A673 (cell line): Measurements from ENCODE around the gene VAV2. TPM values are rescaled to one million over a fixed set of nuclear protein-coding genes. Genes with fewer than 3 reads are reported as not detected.
A peak's percentile ranks its signal among the peaks of the same experiment; 100 is the strongest.

Experiments used
- BruUV-seq: library from RNA; stranded (reverse); fragments of 400-500 nt; replicated peaks from 2 replicates; lab custom pipeline; 2021; lab: Mats Ljungman, UMichigan
- CTCF ChIA-PET: fragments of 300-600 bp; sonication (Branson Sonifier 250); formaldehyde crosslinking; loops from one replicate; lab custom pipeline; 2022; ENCODE audit warnings: antibody characterized with exemption; lab: Charles Lee
- POLR2A ChIA-PET: fragments of 300-600 bp; sonication (Branson Sonifier 250); formaldehyde crosslinking; loops from one replicate; lab custom pipeline; 2022; ENCODE audit warnings: antibody characterized with exemption; ENCODE audit not compliant: low non-redundant PET; lab: Charles Lee
- DNase-seq: peaks from one replicate; pipeline ENCODE4 v3.0.0-alpha.2; 2015; ENCODE audit warnings: low spot score
- H3K27ac ChIP-seq: fragments of 200-600 bp; sonication (generic); 2 replicates; pipeline ENCODE4 v1.5.1; 2016; ENCODE audit warnings: mixed run types, low read depth, mild to moderate bottlenecking, mixed read lengths, antibody characterized with exemption, low read length; ENCODE audit not compliant: poor library complexity, severe bottlenecking
- H3K27me3 ChIP-seq: fragments of 200-600 bp; sonication (generic); replicated peaks from 2 replicates; pipeline ENCODE4 v1.6.1; 2017; ENCODE audit warnings: mixed run types, low read depth, mild to moderate bottlenecking, mixed read lengths, antibody characterized with exemption, low read length; ENCODE audit not compliant: insufficient read depth, poor library complexity
- H3K36me3 ChIP-seq: fragments of 200-600 bp; sonication (generic); 2 replicates; pipeline ENCODE4 v1.6.1; 2016; ENCODE audit warnings: mixed run types, mild to moderate bottlenecking, mixed read lengths, antibody characterized with exemption, low read length; ENCODE audit not compliant: insufficient read depth, poor library complexity, severe bottlenecking
- H3K4me1 ChIP-seq: fragments of 200-600 bp; sonication (generic); 2 replicates; pipeline ENCODE4 v1.6.1; 2017; ENCODE audit warnings: mixed run types, mild to moderate bottlenecking, mixed read lengths, antibody characterized with exemption, low read length; ENCODE audit not compliant: insufficient read depth, poor library complexity, severe bottlenecking
- H3K4me3 ChIP-seq: fragments of 200-600 bp; sonication (generic); 2 replicates; pipeline ENCODE4 v1.5.1; 2016; ENCODE audit warnings: low read depth, mixed run types, mild to moderate bottlenecking, mixed read lengths, low read length; ENCODE audit not compliant: poor library complexity, severe bottlenecking
- H3K9me3 ChIP-seq: fragments of 200-600 bp; sonication (generic); 2 replicates; pipeline ENCODE4 v1.6.1; 2016; ENCODE audit warnings: mixed run types, low read depth, mild to moderate bottlenecking, mixed read lengths, antibody characterized with exemption, low read length; ENCODE audit not compliant: poor library complexity, severe bottlenecking
- CTCF ChIP-seq: fragments of 300-800, 200-600 bp; sonication (generic); conservative IDR thresholded peaks from 2 replicates; pipeline ENCODE4 v1.5.1; 2017; ENCODE audit warnings: low read depth, mild to moderate bottlenecking, antibody characterized with exemption, low read length, moderate library complexity, mixed read lengths
- EZH2 ChIP-seq: fragments of 200-600 bp; sonication (generic); IDR thresholded peaks from 2 replicates; pipeline ENCODE4 v1.6.1; 2017; ENCODE audit warnings: borderline replicate concordance, low read depth, mild to moderate bottlenecking, mixed read lengths, antibody characterized with exemption, low read length; ENCODE audit not compliant: poor library complexity, severe bottlenecking
- intact Hi-C: fragments of 100-400 bp; cut with micrococcal nuclease; formaldehyde crosslinking; loops from one replicate; pipeline ENCODE4 v1.10.0; 2022; ENCODE audit not compliant: unreplicated experiment
- total RNA-seq: library from RNA; stranded (reverse); gene quantifications from 2 replicates; pipeline ENCODE4 v1.2.3, GENCODE V29; 2021

Gene VAV2
- total RNA-seq, 1 experiment from 2014 or later, result 16.4 TPM

GRCh38 chr9:133877327-133877726, 114.8 kb downstream of the VAV2 start:
- no TSS peak for BruUV-seq
- ChIA-PET CTCF (no interaction called here), POLR2A (no interaction called here)
- Histone ChIP-seq H3K36me3 (no peaks in the 10 kb centered on the region), H3K4me1 (peaks cover 8% of the 10 kb centered on the region), H3K9me3 (no peaks in the 10 kb centered on the region), H3K27me3 (no peaks in the 10 kb centered on the region), H3K4me3 (no peak overlapping the region), H3K27ac (no peak overlapping the region)
- intact Hi-C loops, result no loop called here
- no peak for DNase-seq
- no peak for TF ChIP-seq CTCF
- TF ChIP-seq EZH2, result no peak

- Histone ChIP-seq H3K27me3 (no peaks in the 10 kb centered on the region), H3K4me1 (peaks cover 8% of the 10 kb centered on the region), H3K36me3 (no peaks in the 10 kb centered on the region), H3K27ac (no peak overlapping the region), H3K4me3 (no peak overlapping the region), H3K9me3 (no peaks in the 10 kb centered on the region)
- no peak for DNase-seq
- CTCF ChIA-PET, result no interaction called here
- POLR2A ChIA-PET, result no interaction called here
- intact Hi-C loops, result no loop called here
- TF ChIP-seq EZH2 (no peak), CTCF (no peak)
- BruUV-seq, result no TSS peak
Observed at GRCh38 chr9:133876836-133877235, 115.3 kb downstream of the VAV2 start.

- no peak overlapping the region for H3K27ac ChIP-seq
- peak; percentile 19 for DNase-seq
- H3K4me1 ChIP-seq, result peaks cover 8% of the 10 kb centered on the region
- H3K27me3 ChIP-seq, result no peaks in the 10 kb centered on the region
- ChIA-PET CTCF (no interaction called here), POLR2A (no interaction called here)
- peak; percentile 29; the same call in 1 of the 2 replicates for TF ChIP-seq CTCF
- no peak for TF ChIP-seq EZH2
- intact Hi-C loops, result no loop called here
- H3K4me3 ChIP-seq, result no peak overlapping the region
- no peaks in the 10 kb centered on the region for H3K36me3 ChIP-seq
- no peaks in the 10 kb centered on the region for H3K9me3 ChIP-seq
- no TSS peak for BruUV-seq
Observed at GRCh38 chr9:133876144-133876543, 116.0 kb downstream of the VAV2 start.
